B cell (primary cell): ENCODE measurements around the gene FGF18. TPM values are rescaled to one million over a fixed set of nuclear protein-coding genes. Genes with fewer than 3 reads are reported as not detected.

Experiments
- ATAC-seq: fragments of 200-7000 bp; cut with Tn5 transposase; one replicate; pipeline ENCODE4 v1.10.0; 2021; ENCODE audit warnings: low read depth, mild to moderate bottlenecking, moderate number of reproducible peaks, moderate library complexity
- CTCF ChIA-PET: fragments of 350-600 bp; sonication (Branson Sonifier 250); formaldehyde crosslinking; loops from one replicate; lab custom pipeline; 2021; ENCODE audit warnings: antibody characterized with exemption, inconsistent platforms; lab: Charles Lee
- POLR2A ChIA-PET: fragments of 350-600 bp; sonication (Branson Sonifier 250); formaldehyde crosslinking; loops from one replicate; lab custom pipeline; 2021; ENCODE audit warnings: antibody characterized with exemption; lab: Charles Lee
- DNase-seq: peaks from one replicate; pipeline ENCODE4 v3.0.0; 2013
- H2AFZ ChIP-seq: 2 replicates; pipeline ENCODE4 v1.6.1; 2012; ENCODE audit warnings: mild to moderate bottlenecking, low read depth, low read length; ENCODE audit not compliant: insufficient read depth, poor library complexity, severe bottlenecking
- H3K27ac ChIP-seq, 2 donors: 1 replicate in 1 of 2; 2 replicates in 1 of 2; pipeline ENCODE4 v1.5.1; 2012 to 2013; ENCODE audit warnings: low read length in 2 of 2, mild to moderate bottlenecking in 2 of 2, moderate library complexity in 1 of 2
- H3K27me3 ChIP-seq, 4 experiments: fragments of 200-600 bp in 1 of 4; sonication (generic) in 1 of 4; replicated peaks in 1 of 4; 1 replicate in 2 of 4; 2 replicates in 2 of 4; pipeline versions ENCODE4 v1.6.1 to v1.7.0; 2013 to 2016; ENCODE audit warnings: low read length in 3 of 4, mild to moderate bottlenecking in 2 of 4, mixed read lengths in 1 of 4, moderate library complexity in 1 of 4; ENCODE audit not compliant: insufficient read depth in 4 of 4, control insufficient read depth in 3 of 4; ENCODE audit errors: control extremely low read depth in 1 of 4
- H3K36me3 ChIP-seq, 2 experiments: replicated peaks in 1 of 2; 1 replicate in 1 of 2; 2 replicates in 1 of 2; pipeline versions ENCODE4 v1.6.1 to v1.7.1; 2013; ENCODE audit warnings: low read length in 1 of 2; ENCODE audit not compliant: insufficient read depth in 2 of 2, control insufficient read depth in 1 of 2; ENCODE audit errors: control extremely low read depth in 1 of 2, extremely low read depth in 1 of 2
- H3K4me1 ChIP-seq, 2 donors: fragments of 200-600 bp in 1 of 2; sonication (generic) in 1 of 2; 1 replicate in 1 of 2; 2 replicates in 1 of 2; pipeline versions ENCODE4 v1.5.1 to v1.6.1; 2013 to 2017; ENCODE audit warnings: low read length in 2 of 2; ENCODE audit not compliant: control insufficient read depth in 2 of 2, insufficient read depth in 2 of 2
- H3K4me2 ChIP-seq: replicated peaks from 2 replicates; pipeline ENCODE3; 2012; ENCODE audit warnings: mild to moderate bottlenecking, low read depth, low read length; ENCODE audit not compliant: poor library complexity, severe bottlenecking
- H3K4me3 ChIP-seq, 5 experiments: fragments of 200-600 bp in 1 of 5; sonication (generic) in 1 of 5; 1 replicate in 3 of 5; 2 replicates in 2 of 5; pipeline versions ENCODE4 v1.5.1 to v1.7.0; 2011 to 2016; ENCODE audit warnings: low read length in 4 of 5, mild to moderate bottlenecking in 4 of 5, low read depth in 2 of 5, control low read depth in 1 of 5, moderate library complexity in 1 of 5; ENCODE audit not compliant: insufficient read depth in 1 of 5; ENCODE audit errors: control extremely low read depth in 1 of 5, extremely low read depth in 1 of 5
- H3K79me2 ChIP-seq: fragments of 200-600 bp; sonication (generic); one replicate; pipeline ENCODE4 v1.6.0; 2016; ENCODE audit warnings: low read length; ENCODE audit not compliant: control insufficient read depth, insufficient read depth
- H3K9ac ChIP-seq: fragments of 200-600 bp; sonication (generic); 2 replicates; pipeline ENCODE4 v1.6.1; 2017; ENCODE audit warnings: mild to moderate bottlenecking, low read length, moderate library complexity
- H3K9me3 ChIP-seq, 3 donors: one replicate each; pipeline versions ENCODE4 v1.6.1 to v1.7.1; 2013; ENCODE audit warnings: low read length in 2 of 3; ENCODE audit not compliant: control insufficient read depth in 2 of 3, insufficient read depth in 1 of 3; ENCODE audit errors: control extremely low read depth in 1 of 3
- H4K20me1 ChIP-seq: 2 replicates; pipeline ENCODE4 v1.6.0; 2012; ENCODE audit warnings: mild to moderate bottlenecking, low read length; ENCODE audit not compliant: insufficient read depth, control insufficient read depth, poor library complexity, severe bottlenecking
- H3K27ac Mint-ChIP-seq: one replicate; pipeline ENCODE4 v1.8.0; 2021; ENCODE audit warnings: mixed read lengths
- H3K27me3 Mint-ChIP-seq: one replicate; pipeline ENCODE4 v1.8.0; 2021; ENCODE audit warnings: mixed read lengths
- H3K4me1 Mint-ChIP-seq: one replicate; pipeline ENCODE4 v1.8.0; 2021; ENCODE audit warnings: mixed read lengths
- H3K4me3 Mint-ChIP-seq: one replicate; pipeline ENCODE4 v1.8.0; 2021; ENCODE audit warnings: mixed read lengths
- H3K9me3 Mint-ChIP-seq: one replicate; pipeline ENCODE4 v1.8.0; 2022; ENCODE audit warnings: mixed read lengths; ENCODE audit not compliant: insufficient read depth
- EZH2 ChIP-seq: IDR thresholded peaks from 2 replicates; pipeline ENCODE4 v1.6.1; 2012; ENCODE audit warnings: borderline replicate concordance, low read depth, mild to moderate bottlenecking, moderate library complexity, low read length; ENCODE audit not compliant: insufficient read depth, poor library complexity, severe bottlenecking
- WGBS: methylation state at CpG from one replicate; pipeline ENCODE4 v1.1.5; 2013; ENCODE audit warnings: missing lambda C conversion rate; ENCODE audit not compliant: insufficient coverage; 5-methylcytosine and 5-hydroxymethylcytosine counted together
- intact Hi-C: fragments of 100-400 bp; cut with micrococcal nuclease; formaldehyde crosslinking; loops from one replicate; pipeline ENCODE4 v1.10.0; 2022
- polyA plus RNA-seq: library from polyadenylated mRNA; depleted of rRNA; stranded (reverse); fragments of >200 nt; gene quantifications from 2 replicates; pipeline ENCODE4 v1.2.3, GENCODE V29; 2012
- total RNA-seq, 2 donors: library from RNA; stranded (reverse); fragments of 120-200 nt in 1 of 2; gene quantifications; 1 replicate in 1 of 2; 2 replicates in 1 of 2; pipeline versions ENCODE4 v1.2.3 to v1.2.4, GENCODE V29; 2013 to 2022
- TF ChIP-seq, protein P1 (sequence below): fragments of 200-600 bp; IDR thresholded peaks from one replicate; pipeline ENCODE4 v1.8.0; 2022; ENCODE audit warnings: antibody characterized with exemption, mild to moderate bottlenecking

The FGF18 gene
- total and polyA plus RNA-seq, 2 donors (not counting 1 experiment from before 2014, with no cell fraction given): 0.06 to 0.15 TPM

DNA sequence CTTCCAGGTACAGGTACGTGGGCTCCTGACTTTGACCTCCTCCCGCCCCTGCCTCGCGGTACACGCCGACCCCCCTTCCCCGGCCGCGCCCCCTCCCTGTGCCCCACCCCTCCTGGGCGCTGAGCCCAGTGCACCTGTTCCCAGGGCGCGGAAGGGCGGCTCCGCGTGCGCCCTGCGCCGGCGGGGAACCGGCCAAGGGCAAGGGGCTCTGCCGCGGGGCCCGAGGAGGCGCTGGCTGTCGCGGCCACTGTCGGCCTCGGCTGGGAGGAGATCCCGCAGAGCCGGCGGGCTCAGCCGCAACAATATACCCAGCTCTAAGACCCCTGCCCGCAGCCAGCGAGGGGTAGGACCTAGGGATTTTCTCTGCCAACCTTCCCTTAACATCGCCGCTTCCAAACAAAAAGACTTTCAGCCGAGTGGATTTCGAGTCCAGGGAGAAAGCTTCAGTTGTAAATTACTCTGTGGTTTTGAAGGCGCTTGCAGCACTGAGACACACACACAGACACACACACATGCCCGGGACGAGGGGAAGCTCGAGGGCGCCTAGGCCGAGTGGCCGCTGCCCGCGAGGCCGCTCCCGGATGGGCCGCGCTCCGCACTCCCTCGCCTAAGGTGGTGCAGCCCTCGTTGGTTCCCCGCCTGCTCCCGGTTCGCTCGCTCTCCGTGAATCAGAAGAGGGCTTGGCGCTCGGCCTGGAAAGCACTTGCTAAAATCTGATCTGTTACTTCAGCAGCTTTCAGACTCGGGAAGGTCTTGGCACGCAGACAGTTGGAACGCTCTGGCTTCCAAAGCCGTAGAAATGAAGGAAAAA, 1.2 kb downstream of the FGF18 start:
- no peak overlapping the region for H3K27ac Mint-ChIP-seq

More for the DNA sequence above, 1.2 kb downstream of the FGF18 start:
- Histone ChIP-seq H3K36me3 (no peaks in the 10 kb centered on the region), H3K4me1 (peaks cover 20 to 22% of the 10 kb centered on the region in 2 donors), H3K79me2 (no peaks in the 10 kb centered on the region), H3K4me3 (peak overlapping the region in 1 of 5 experiments; percentile 48), H3K9ac (peak overlapping the region; percentile 60), H4K20me1 (no peaks in the 10 kb centered on the region), H3K27ac (no peak overlapping the region), H3K9me3 (no peaks in the 10 kb centered on the region), H3K27me3 (peaks cover 0 to 29% (median 8%) of the 10 kb centered on the region in 4 experiments), H2AFZ (no peak overlapping the region), H3K4me2 (peak overlapping the region; percentile 77)
- ChIA-PET POLR2A (no interaction called here), CTCF (no interaction called here)
- Mint-ChIP-seq H3K4me1 (peaks cover 12% of the 10 kb centered on the region), H3K4me3 (peak overlapping the region; percentile 86), H3K27me3 (peaks cover 25% of the 10 kb centered on the region), H3K9me3 (no peaks in the 10 kb centered on the region)
- no peak for DNase-seq
- 4% methylated on average over 60 of the region's 65 CpGs for WGBS
- TF ChIP-seq, protein P1, sequence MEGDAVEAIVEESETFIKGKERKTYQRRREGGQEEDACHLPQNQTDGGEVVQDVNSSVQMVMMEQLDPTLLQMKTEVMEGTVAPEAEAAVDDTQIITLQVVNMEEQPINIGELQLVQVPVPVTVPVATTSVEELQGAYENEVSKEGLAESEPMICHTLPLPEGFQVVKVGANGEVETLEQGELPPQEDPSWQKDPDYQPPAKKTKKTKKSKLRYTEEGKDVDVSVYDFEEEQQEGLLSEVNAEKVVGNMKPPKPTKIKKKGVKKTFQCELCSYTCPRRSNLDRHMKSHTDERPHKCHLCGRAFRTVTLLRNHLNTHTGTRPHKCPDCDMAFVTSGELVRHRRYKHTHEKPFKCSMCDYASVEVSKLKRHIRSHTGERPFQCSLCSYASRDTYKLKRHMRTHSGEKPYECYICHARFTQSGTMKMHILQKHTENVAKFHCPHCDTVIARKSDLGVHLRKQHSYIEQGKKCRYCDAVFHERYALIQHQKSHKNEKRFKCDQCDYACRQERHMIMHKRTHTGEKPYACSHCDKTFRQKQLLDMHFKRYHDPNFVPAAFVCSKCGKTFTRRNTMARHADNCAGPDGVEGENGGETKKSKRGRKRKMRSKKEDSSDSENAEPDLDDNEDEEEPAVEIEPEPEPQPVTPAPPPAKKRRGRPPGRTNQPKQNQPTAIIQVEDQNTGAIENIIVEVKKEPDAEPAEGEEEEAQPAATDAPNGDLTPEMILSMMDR: no peak
- TF ChIP-seq EZH2: peak; percentile 31
- intact Hi-C loops: no loop called here
- no peak for ATAC-seq
